Osteoblast (primary cell): Measurements from ENCODE around the gene CLCNKA. TPM values are rescaled to one million over a fixed set of nuclear protein-coding genes. Genes with fewer than 3 reads are reported as not detected.

Experiments used
- DNase-seq: peaks from one replicate; pipeline ENCODE4 v3.0.0; 2011; ENCODE audit warnings: low spot score, mixed read lengths; ENCODE audit not compliant: insufficient read length; ENCODE audit errors: missing footprints
- H2AFZ ChIP-seq: 2 replicates; pipeline ENCODE4 v1.6.0; 2011; ENCODE audit warnings: mild to moderate bottlenecking, low read length
- H3K27ac ChIP-seq: 2 replicates; pipeline ENCODE4 v1.5.1; 2011; ENCODE audit warnings: mild to moderate bottlenecking, low read depth, low read length, moderate library complexity
- H3K27me3 ChIP-seq: 2 replicates; pipeline ENCODE4 v1.6.0; 2012; ENCODE audit warnings: mild to moderate bottlenecking, control low read depth, inconsistent platforms, low read length, moderate library complexity; ENCODE audit not compliant: insufficient read depth
- H3K36me3 ChIP-seq: 2 replicates; pipeline ENCODE4 v1.5.1; 2011; ENCODE audit warnings: mild to moderate bottlenecking, low read length, control low read depth, moderate library complexity; ENCODE audit not compliant: insufficient read depth
- H3K4me1 ChIP-seq: 2 replicates; pipeline ENCODE4 v1.5.1; 2011; ENCODE audit warnings: mild to moderate bottlenecking, low read length, control low read depth, moderate library complexity; ENCODE audit not compliant: insufficient read depth
- H3K4me2 ChIP-seq: 2 replicates; pipeline ENCODE4 v1.6.0; 2011; ENCODE audit warnings: mild to moderate bottlenecking, low read length; ENCODE audit not compliant: insufficient read depth
- H3K4me3 ChIP-seq: fragments of 200-600 bp; sonication (generic); 3 replicates; pipeline ENCODE4 v1.5.1; 2012; ENCODE audit warnings: mild to moderate bottlenecking, low read length, inconsistent platforms; ENCODE audit not compliant: insufficient read depth
- H3K79me2 ChIP-seq: 2 replicates; pipeline ENCODE4 v1.6.0; 2012; ENCODE audit warnings: mild to moderate bottlenecking, low read length, control low read depth, inconsistent platforms; ENCODE audit not compliant: insufficient read depth
- H3K9me3 ChIP-seq: 2 replicates; pipeline ENCODE4 v1.5.1; 2011; ENCODE audit warnings: low read depth, low read length, control low read depth
- H4K20me1 ChIP-seq: 2 replicates; pipeline ENCODE4 v1.6.0; 2012; ENCODE audit warnings: mild to moderate bottlenecking, low read length, control low read depth; ENCODE audit not compliant: insufficient read depth
- total RNA-seq: library from RNA; depleted of rRNA; stranded (reverse); fragments of >200 nt; gene quantifications from 2 replicates; pipeline ENCODE4 v1.2.3, GENCODE V29; 2012
- TF ChIP-seq, protein P1 (sequence below): IDR thresholded peaks from 2 replicates; pipeline ENCODE4 v1.5.1; 2011; ENCODE audit warnings: mild to moderate bottlenecking, low read depth, low read length, moderate library complexity; ENCODE audit errors: extremely low read depth

CLCNKA gene
- total RNA-seq, 1 donor: not detected

DNA sequence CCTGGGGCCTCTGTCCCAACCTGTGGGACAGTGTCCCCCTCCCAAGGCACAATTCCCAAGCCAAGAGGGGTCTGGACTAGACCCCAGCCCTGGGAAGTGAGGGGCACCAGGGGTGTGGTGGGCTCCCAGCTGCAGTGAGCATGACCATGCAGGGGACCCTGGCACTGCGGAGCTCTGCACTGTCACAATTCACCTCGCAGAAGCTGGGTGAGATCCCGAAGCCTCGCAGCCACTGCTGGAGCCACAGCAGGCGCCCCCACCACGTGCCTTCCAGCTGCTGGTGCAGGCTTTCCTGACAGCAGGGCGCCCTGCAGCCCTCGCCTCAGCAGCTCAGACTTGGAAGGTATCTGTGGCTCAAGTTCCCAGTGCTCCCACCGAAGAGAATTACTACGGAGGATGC is 27.8 kb upstream of the CLCNKA start:
- Histone ChIP-seq H3K4me2 (no peak overlapping the region), H4K20me1 (no peaks in the 10 kb centered on the region), H3K27me3 (peaks cover 1% of the 10 kb centered on the region), H2AFZ (no peak overlapping the region), H3K36me3 (no peaks in the 10 kb centered on the region), H3K4me1 (no peaks in the 10 kb centered on the region), H3K27ac (no peak overlapping the region), H3K4me3 (no peak overlapping the region), H3K9me3 (no peaks in the 10 kb centered on the region), H3K79me2 (no peaks in the 10 kb centered on the region)
- TF ChIP-seq, protein P1, sequence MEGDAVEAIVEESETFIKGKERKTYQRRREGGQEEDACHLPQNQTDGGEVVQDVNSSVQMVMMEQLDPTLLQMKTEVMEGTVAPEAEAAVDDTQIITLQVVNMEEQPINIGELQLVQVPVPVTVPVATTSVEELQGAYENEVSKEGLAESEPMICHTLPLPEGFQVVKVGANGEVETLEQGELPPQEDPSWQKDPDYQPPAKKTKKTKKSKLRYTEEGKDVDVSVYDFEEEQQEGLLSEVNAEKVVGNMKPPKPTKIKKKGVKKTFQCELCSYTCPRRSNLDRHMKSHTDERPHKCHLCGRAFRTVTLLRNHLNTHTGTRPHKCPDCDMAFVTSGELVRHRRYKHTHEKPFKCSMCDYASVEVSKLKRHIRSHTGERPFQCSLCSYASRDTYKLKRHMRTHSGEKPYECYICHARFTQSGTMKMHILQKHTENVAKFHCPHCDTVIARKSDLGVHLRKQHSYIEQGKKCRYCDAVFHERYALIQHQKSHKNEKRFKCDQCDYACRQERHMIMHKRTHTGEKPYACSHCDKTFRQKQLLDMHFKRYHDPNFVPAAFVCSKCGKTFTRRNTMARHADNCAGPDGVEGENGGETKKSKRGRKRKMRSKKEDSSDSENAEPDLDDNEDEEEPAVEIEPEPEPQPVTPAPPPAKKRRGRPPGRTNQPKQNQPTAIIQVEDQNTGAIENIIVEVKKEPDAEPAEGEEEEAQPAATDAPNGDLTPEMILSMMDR: no peak
- no peak for DNase-seq

DNA sequence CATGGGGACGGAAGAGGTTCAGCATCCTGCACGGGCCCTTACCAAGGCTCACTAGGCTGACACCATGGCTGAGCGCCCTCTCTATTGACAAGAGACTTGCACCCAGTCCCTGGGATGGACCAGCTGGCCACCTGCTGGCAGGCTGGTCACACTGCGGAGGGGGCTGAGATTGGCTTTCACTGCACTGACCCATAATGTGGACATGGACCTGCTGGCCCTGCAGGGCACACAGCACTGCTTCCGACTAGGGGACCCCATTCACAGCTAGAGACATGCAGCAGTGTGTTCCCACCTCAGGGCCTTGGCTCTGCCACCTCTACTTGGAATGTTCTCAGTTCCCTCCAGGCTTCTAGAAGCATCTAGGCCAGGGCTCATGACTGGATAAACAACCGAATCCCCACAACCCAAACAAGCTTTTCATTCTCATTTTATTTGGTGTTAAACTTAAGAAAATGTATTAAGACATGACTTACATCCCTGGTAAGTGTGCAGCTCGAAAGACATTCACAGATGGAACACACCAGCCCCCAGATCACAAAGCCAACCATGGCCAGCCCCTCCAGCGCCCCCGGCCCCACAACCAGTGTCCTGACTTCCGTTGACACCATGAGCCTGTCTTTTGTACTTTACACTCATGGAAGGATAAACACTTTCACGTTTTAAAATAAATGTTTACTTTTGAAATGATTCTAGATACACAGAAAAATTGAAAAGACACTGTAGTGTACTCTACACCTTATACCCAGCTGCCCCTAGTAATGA is 27.1 kb upstream of the CLCNKA start:
- H3K4me2 ChIP-seq: no peak overlapping the region
- H4K20me1 ChIP-seq: no peaks in the 10 kb centered on the region
- no peaks in the 10 kb centered on the region for H3K9me3 ChIP-seq
- no peaks in the 10 kb centered on the region for H3K79me2 ChIP-seq
- no peak overlapping the region for H3K27ac ChIP-seq
- DNase-seq: peak; percentile 97
- H3K36me3 ChIP-seq: no peaks in the 10 kb centered on the region
- no peaks in the 10 kb centered on the region for H3K4me1 ChIP-seq
- TF ChIP-seq, protein P1: peak; percentile 91
- no peak overlapping the region for H2AFZ ChIP-seq
- H3K4me3 ChIP-seq: no peak overlapping the region
- peaks cover 4% of the 10 kb centered on the region for H3K27me3 ChIP-seq

DNA sequence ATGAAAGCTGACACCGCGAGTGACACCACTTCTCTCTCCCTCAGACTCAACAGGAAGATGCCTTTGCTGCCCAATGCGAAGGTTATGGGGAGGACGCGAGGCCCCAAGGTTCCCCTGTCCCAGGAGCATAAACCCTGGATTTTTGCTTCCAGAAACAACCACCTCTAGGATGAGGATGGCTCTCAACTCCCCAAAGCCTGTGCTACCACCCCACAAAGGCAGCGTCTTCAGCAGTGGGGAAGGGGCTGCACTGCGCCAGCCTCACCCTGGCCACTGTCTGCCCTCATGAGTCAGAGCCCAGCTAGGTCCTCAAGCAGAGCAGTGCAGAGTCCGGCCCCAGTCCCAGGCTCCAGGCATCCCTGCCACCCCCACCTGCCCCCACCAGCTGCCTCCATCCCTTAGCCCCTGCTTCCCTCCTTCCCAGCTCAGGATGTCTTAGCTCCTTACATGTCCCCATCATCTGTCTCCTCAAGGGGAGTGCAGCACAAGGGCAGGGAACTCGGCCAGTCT is 24.7 kb upstream of the CLCNKA start:
- no peak overlapping the region for H3K27ac ChIP-seq
- peaks cover 4% of the 10 kb centered on the region for H3K27me3 ChIP-seq
- no peaks in the 10 kb centered on the region for H3K4me1 ChIP-seq
- H3K79me2 ChIP-seq: no peaks in the 10 kb centered on the region
- H3K36me3 ChIP-seq: no peaks in the 10 kb centered on the region
- peak; percentile 64 for DNase-seq
- H4K20me1 ChIP-seq: no peaks in the 10 kb centered on the region
- TF ChIP-seq, protein P1: no peak
- no peak overlapping the region for H2AFZ ChIP-seq
- H3K9me3 ChIP-seq: no peaks in the 10 kb centered on the region
- H3K4me3 ChIP-seq: no peak overlapping the region
- no peak overlapping the region for H3K4me2 ChIP-seq

- H3K27me3 ChIP-seq: peaks cover 4% of the 10 kb centered on the region
- no peaks in the 10 kb centered on the region for H3K4me1 ChIP-seq
- no peaks in the 10 kb centered on the region for H3K36me3 ChIP-seq
- DNase-seq: no peak
- H3K27ac ChIP-seq: no peak overlapping the region
- no peak overlapping the region for H3K4me2 ChIP-seq
- H3K79me2 ChIP-seq: no peaks in the 10 kb centered on the region
- TF ChIP-seq, protein P1: no peak
- H2AFZ ChIP-seq: no peak overlapping the region
- H4K20me1 ChIP-seq: no peaks in the 10 kb centered on the region
- H3K9me3 ChIP-seq: no peaks in the 10 kb centered on the region
- H3K4me3 ChIP-seq: no peak overlapping the region
These were observed 24.1 kb upstream of the CLCNKA start for GRCh38 chr1:15997637-15998280.
